Measurements from ENCODE around the gene SLC13A3.

The SLC13A3 gene

GRCh38 chr20:46550461-46550860, 100.8 kb downstream of the SLC13A3 start, which contains the start of gene OCSTAMP:
Gene OCSTAMP (minus strand): TSS chr20:46550654. CDS start chr20:46550560, 94 bp downstream.
- no peak within 1 kb of the TSS for H3K4me3 ChIP-seq (ENCODE audit: low read length)
- DNase-seq (ENCODE audit: low read depth), result no peak
- TF ChIP-seq CTCF (IDR thresholded peaks at IDR 0.05; ENCODE audit: insufficient read depth, low read depth, low read length, missing control alignments), result no peak

GRCh38 chr20:46549188-46549972, 101.9 kb downstream of the SLC13A3 start:
- no peak overlapping the region for H3K4me3 ChIP-seq (ENCODE audit: low read length)
- no peak for DNase-seq (ENCODE audit: low read depth)
- TF ChIP-seq CTCF (IDR thresholded peaks at IDR 0.05; ENCODE audit: insufficient read depth, low read depth, low read length, missing control alignments), result no peak

GRCh38 chr20:46548688-46549087, 102.6 kb downstream of the SLC13A3 start:
- no peak for TF ChIP-seq CTCF (IDR thresholded peaks at IDR 0.05; ENCODE audit: insufficient read depth, low read depth, low read length, missing control alignments)
- no peak for DNase-seq (ENCODE audit: low read depth)

GRCh38 chr20:46547995-46548394, 103.3 kb downstream of the SLC13A3 start:
- no peak for DNase-seq (ENCODE audit: low read depth)
- no peak overlapping the region for H3K4me3 ChIP-seq (ENCODE audit: low read length)
- no peak for TF ChIP-seq CTCF (IDR thresholded peaks at IDR 0.05; ENCODE audit: insufficient read depth, low read depth, low read length, missing control alignments)

More at GRCh38 chr20:46548688-46549087, 102.6 kb downstream of the SLC13A3 start:
- no peak overlapping the region for H3K4me3 ChIP-seq (ENCODE audit: low read length)

GRCh38 chr20:46546936-46547335, 104.3 kb downstream of the SLC13A3 start:
- no peak for TF ChIP-seq CTCF (IDR thresholded peaks at IDR 0.05; ENCODE audit: insufficient read depth, low read depth, low read length, missing control alignments)
- DNase-seq (ENCODE audit: low read depth), result no peak
- no peak overlapping the region for H3K4me3 ChIP-seq (ENCODE audit: low read length)

GRCh38 chr20:46546298-46546697, 105.0 kb downstream of the SLC13A3 start:
- no peak overlapping the region for H3K4me3 ChIP-seq (ENCODE audit: low read length)
- TF ChIP-seq CTCF (IDR thresholded peaks at IDR 0.05; ENCODE audit: insufficient read depth, low read depth, low read length, missing control alignments), result no peak
- DNase-seq (ENCODE audit: low read depth), result no peak

GRCh38 chr20:46545827-46546138, 105.5 kb downstream of the SLC13A3 start:
- DNase-seq (ENCODE audit: low read depth), result no peak
- no peak overlapping the region for H3K4me3 ChIP-seq (ENCODE audit: low read length)
- no peak for TF ChIP-seq CTCF (IDR thresholded peaks at IDR 0.05; ENCODE audit: insufficient read depth, low read depth, low read length, missing control alignments)
